Type B pancreatic cell (in vitro differentiated cells): ENCODE data around the gene THG1L. TPM values are rescaled to one million over a fixed set of nuclear protein-coding genes. Genes with fewer than 3 reads are reported as not detected.
A peak's percentile ranks its signal among the peaks of the same experiment; 100 is the strongest.
"Not testable (repeated sequence)": the region's sequence is repeated elsewhere in the genome, so short reads cannot be mapped to it uniquely, and the experiment has no call there.

Experiments used
- DNase-seq: peaks from one replicate; pipeline ENCODE4 v3.0.0; 2021; ENCODE audit warnings: mixed read lengths; ENCODE audit not compliant: unreplicated experiment; ENCODE audit errors: extremely low spot score
- H3K27ac Mint-ChIP-seq: 2 replicates; pipeline ENCODE4 v1.8.0; 2021; ENCODE audit warnings: mild to moderate bottlenecking, mixed read lengths
- H3K27me3 Mint-ChIP-seq: 2 replicates; pipeline ENCODE4 v1.8.0; 2021; ENCODE audit warnings: mixed read lengths
- H3K36me3 Mint-ChIP-seq: 2 replicates; pipeline ENCODE4 v1.8.0; 2021; ENCODE audit warnings: mixed read lengths
- H3K4me1 Mint-ChIP-seq: one replicate; pipeline ENCODE4 v1.8.0; 2021; ENCODE audit warnings: mixed read lengths; ENCODE audit not compliant: unreplicated experiment
- H3K4me3 Mint-ChIP-seq: 2 replicates; pipeline ENCODE4 v1.8.0; 2021; ENCODE audit warnings: mild to moderate bottlenecking, mixed read lengths
- H3K9me3 Mint-ChIP-seq: 2 replicates; pipeline ENCODE4 v1.8.0; 2021; ENCODE audit warnings: mixed read lengths
- total RNA-seq: library from RNA; stranded (reverse); gene quantifications from 2 replicates; pipeline ENCODE4 v1.2.1, GENCODE V29; 2021; ENCODE audit warnings: low replicate concordance
- TF ChIP-seq, protein P1 (sequence below): fragments of 200-600 bp; sonication (generic); conservative IDR thresholded peaks from 2 replicates; pipeline ENCODE4 v1.5.0; 2021; ENCODE audit warnings: antibody characterized with exemption, mild to moderate bottlenecking

THG1L gene
- total RNA-seq, 1 donor from 2014 or later = 13.6 TPM

DNA sequence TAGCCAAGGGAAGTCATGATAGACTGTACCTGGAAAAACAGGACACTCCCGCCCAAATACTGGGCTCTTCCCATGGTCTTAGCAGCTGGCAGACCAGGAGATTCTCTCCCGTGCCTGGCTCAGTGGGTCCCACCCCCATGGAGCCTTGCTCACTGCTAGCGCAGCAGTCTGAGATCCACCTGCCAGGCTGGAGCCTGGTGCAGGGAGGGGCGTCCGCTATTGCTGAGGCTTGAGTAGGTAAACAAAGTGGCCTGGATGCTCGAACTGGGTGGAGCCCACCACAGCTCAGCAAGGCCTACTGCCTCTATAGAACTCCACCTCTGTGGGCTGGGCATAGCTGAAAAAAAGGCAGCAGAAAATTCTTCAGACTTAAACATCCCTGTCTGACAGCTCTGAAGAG lies 10.1 kb upstream of the THG1L start:
- Mint-ChIP-seq H3K36me3 (no peaks in the 10 kb centered on the region), H3K27me3 (peaks cover 6% of the 10 kb centered on the region), H3K27ac (no peak overlapping the region), H3K4me3 (no peak overlapping the region), H3K9me3 (no peaks in the 10 kb centered on the region), H3K4me1 (peaks cover 5% of the 10 kb centered on the region)
- TF ChIP-seq, protein P1, sequence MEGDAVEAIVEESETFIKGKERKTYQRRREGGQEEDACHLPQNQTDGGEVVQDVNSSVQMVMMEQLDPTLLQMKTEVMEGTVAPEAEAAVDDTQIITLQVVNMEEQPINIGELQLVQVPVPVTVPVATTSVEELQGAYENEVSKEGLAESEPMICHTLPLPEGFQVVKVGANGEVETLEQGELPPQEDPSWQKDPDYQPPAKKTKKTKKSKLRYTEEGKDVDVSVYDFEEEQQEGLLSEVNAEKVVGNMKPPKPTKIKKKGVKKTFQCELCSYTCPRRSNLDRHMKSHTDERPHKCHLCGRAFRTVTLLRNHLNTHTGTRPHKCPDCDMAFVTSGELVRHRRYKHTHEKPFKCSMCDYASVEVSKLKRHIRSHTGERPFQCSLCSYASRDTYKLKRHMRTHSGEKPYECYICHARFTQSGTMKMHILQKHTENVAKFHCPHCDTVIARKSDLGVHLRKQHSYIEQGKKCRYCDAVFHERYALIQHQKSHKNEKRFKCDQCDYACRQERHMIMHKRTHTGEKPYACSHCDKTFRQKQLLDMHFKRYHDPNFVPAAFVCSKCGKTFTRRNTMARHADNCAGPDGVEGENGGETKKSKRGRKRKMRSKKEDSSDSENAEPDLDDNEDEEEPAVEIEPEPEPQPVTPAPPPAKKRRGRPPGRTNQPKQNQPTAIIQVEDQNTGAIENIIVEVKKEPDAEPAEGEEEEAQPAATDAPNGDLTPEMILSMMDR = no peak
- no peak for DNase-seq

DNA sequence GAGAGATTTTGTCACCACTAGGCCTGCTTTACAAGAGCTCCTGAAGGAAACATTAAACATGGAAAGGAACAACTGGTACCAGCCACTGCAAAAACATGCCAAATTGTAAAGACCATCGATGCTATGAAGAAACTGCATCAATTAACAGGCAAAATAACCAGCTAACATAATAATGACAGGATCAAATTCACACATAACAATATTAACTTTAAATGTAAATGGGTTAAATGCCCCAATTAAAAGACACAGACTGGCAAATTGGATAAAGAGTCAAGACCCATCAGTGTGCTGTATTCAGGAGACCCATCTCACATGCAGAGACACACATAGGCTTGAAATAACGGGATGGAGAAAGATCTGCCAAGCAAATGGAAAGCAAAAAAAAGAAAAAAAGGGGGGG lies 8.3 kb upstream of the THG1L start:
- not testable (repeated sequence) for DNase-seq, H3K27ac Mint-ChIP-seq, H3K4me3 Mint-ChIP-seq, H3K9me3 Mint-ChIP-seq, H3K36me3 Mint-ChIP-seq, H3K4me1 Mint-ChIP-seq, H3K27me3 Mint-ChIP-seq

DNA sequence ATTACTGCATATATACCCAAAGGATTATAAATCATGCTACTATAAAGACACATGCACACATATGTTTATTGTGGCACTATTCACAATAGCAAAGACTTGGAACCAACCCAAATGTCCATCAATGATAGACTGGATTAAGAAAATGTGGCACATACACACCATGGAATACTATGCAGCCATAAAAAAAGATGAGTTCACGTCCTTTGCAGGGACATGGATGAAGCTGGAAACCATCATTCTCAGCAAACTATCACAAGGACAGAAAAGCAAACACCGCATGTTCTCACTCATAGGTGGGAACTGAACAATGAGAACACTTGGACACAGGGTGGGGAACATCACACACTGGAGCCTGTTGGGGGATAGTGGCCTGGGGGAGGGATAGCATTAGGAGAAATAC lies 4.6 kb upstream of the THG1L start:
- H3K27me3 Mint-ChIP-seq, H3K9me3 Mint-ChIP-seq, H3K36me3 Mint-ChIP-seq, H3K4me1 Mint-ChIP-seq, H3K4me3 Mint-ChIP-seq, DNase-seq, H3K27ac Mint-ChIP-seq: not testable (repeated sequence)

DNA sequence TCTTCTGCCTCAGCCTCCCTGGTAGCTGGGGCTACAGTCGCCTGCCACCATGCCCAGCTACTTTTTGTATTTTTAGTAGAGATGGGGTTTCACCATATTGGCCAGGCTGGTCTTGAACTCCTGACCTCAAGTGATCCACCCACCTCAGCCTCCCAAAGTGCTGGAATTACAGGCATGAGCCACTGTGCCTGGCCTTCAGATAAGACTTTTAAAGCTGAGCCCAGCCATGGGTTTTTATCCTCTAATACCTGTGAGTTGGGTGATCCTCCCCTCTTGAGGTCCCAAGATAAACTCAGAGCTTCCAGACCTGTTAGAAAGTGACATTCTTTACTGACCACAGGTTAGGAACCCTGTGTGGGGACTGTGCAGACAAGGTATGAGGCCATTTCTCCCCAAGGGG lies 3.4 kb upstream of the THG1L start:
- not testable (repeated sequence) for DNase-seq, H3K4me3 Mint-ChIP-seq, H3K27me3 Mint-ChIP-seq, H3K36me3 Mint-ChIP-seq, H3K9me3 Mint-ChIP-seq, H3K27ac Mint-ChIP-seq
- H3K4me1 Mint-ChIP-seq = peaks cover 12% of the 10 kb centered on the region

DNA sequence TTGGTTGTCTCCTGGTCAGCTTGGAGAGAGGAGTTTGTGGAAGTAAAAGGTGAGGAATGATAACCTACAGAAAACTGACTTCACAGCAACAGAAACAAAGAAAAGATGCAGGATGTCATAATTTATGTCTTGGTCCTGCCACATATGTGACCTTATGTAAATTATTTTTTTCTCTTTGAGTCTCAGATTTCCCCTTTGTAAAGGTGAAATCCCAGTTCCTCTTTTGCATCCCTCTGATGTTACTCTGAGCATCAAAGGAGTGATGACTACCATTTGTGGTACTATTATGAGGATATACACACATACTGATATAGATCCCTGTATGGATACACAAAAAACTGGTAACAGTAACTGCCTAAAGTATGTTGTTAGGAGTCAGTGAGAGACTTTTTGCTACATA lies 1.4 kb upstream of the THG1L start:
- TF ChIP-seq, protein P1 = no peak
- Mint-ChIP-seq H3K36me3 (peaks cover 4% of the 10 kb centered on the region), H3K27ac (no peak overlapping the region)

DNA sequence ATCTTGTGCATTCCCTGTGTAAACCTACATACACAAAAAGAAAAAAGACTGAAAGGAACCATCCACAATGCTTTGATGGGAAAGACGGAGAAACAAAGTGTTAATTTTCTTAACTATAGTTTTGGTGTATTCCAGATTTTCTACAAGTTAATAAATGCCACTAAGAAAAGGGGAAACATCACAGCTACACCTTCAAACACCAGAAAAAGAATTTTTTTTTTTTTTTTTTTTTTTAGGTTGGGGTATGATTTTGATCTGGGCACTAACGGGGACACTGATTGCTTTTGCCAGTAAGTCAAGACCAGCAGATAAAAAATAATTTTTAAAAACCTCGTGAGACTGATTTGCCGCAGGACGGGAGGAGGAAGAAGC lies 334 bp upstream of the THG1L start:
- H3K4me3 Mint-ChIP-seq = peak overlapping the region; percentile 99
- H3K4me1 Mint-ChIP-seq = peaks cover 16% of the 10 kb centered on the region
- H3K36me3 Mint-ChIP-seq = peaks cover 4% of the 10 kb centered on the region
- peak overlapping the region; percentile 99 for H3K27ac Mint-ChIP-seq
- TF ChIP-seq, protein P1 = no peak
- H3K27me3 Mint-ChIP-seq = no peaks in the 10 kb centered on the region
- DNase-seq = no peak
- no peaks in the 10 kb centered on the region for H3K9me3 Mint-ChIP-seq

More for the DNA sequence above, 1.4 kb upstream of the THG1L start:
- no peaks in the 10 kb centered on the region for H3K27me3 Mint-ChIP-seq
- H3K4me1 Mint-ChIP-seq = peaks cover 16% of the 10 kb centered on the region
- H3K4me3 Mint-ChIP-seq = no peak overlapping the region
- no peak for DNase-seq
- no peaks in the 10 kb centered on the region for H3K9me3 Mint-ChIP-seq

DNA sequence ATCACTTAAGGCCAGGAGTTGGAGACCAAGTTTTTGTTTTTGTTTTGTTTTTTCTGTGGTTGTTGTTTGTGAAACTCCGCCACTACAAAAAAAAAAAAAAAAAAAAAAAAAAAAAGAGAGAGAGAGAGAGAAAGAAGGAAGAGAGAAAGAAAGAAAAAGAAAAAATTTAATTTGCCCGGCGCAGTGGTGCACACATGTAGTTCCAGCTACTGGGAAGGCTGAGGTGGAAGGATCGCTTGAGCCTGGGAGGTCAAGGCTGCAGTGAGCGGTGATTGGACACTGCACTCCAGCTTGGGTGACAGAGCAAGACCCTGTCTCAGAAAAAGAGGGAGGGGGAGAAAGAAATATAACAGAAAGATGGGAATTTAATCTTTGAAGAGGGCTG lies 902 bp downstream of the THG1L start:
- no peak for DNase-seq
- no peaks in the 10 kb centered on the region for H3K9me3 Mint-ChIP-seq
- TF ChIP-seq, protein P1 = no peak
- H3K36me3 Mint-ChIP-seq = peaks cover 4% of the 10 kb centered on the region
- peaks cover 16% of the 10 kb centered on the region for H3K4me1 Mint-ChIP-seq
- H3K27me3 Mint-ChIP-seq = no peaks in the 10 kb centered on the region
- H3K4me3 Mint-ChIP-seq = peak overlapping the region; percentile 99
- H3K27ac Mint-ChIP-seq = peak overlapping the region; percentile 99
